ENCODE data around the gene HMGN1. TPM values are rescaled to one million over a fixed set of nuclear protein-coding genes. Genes with fewer than 3 reads are reported as not detected.

HMGN1 gene
- total RNA-seq, 1 experiment from 2014 or later: 489 TPM

- no peak for DNase-seq (ENCODE audit: low spot score)
- in situ Hi-C loops (cut with HindIII; ENCODE audit: low sequenced_read_pairs): no loop called here
Observed at GRCh38 chr21:39341249-39341923, 7.5 kb downstream of the HMGN1 start.

- in situ Hi-C loops (cut with HindIII; ENCODE audit: low sequenced_read_pairs): no loop called here
- no peak for DNase-seq (ENCODE audit: low spot score)
Observed at GRCh38 chr21:39340687-39341086, 8.2 kb downstream of the HMGN1 start.

- DNase-seq (ENCODE audit: low spot score): no peak
- in situ Hi-C loops (cut with HindIII; ENCODE audit: low sequenced_read_pairs): no loop called here
Observed at GRCh38 chr21:39339231-39339630, 9.7 kb downstream of the HMGN1 start.

- no peak for DNase-seq (ENCODE audit: low spot score)
- in situ Hi-C loops (cut with HindIII; ENCODE audit: low sequenced_read_pairs): no loop called here
Observed at GRCh38 chr21:39336457-39337008, 12.4 kb downstream of the HMGN1 start.

GRCh38 chr21:39334611-39335010 is 14.3 kb downstream of the HMGN1 start:
- DNase-seq (ENCODE audit: low spot score): no peak
- in situ Hi-C loops (cut with HindIII; ENCODE audit: low sequenced_read_pairs): no loop called here

- no peak for DNase-seq (ENCODE audit: low spot score)
- in situ Hi-C loops (cut with HindIII; ENCODE audit: low sequenced_read_pairs): no loop called here
Observed at GRCh38 chr21:39332175-39332574, 16.7 kb downstream of the HMGN1 start.

- in situ Hi-C loops (cut with HindIII; ENCODE audit: low sequenced_read_pairs): no loop called here
- no peak for DNase-seq (ENCODE audit: low spot score)
Observed at GRCh38 chr21:39330001-39330400, 18.9 kb downstream of the HMGN1 start.

GRCh38 chr21:39327727-39328126 is 21.2 kb downstream of the HMGN1 start:
- in situ Hi-C loops (cut with HindIII; ENCODE audit: low sequenced_read_pairs): no loop called here
- DNase-seq (ENCODE audit: low spot score): no peak

GRCh38 chr21:39326607-39327307 is 22.1 kb downstream of the HMGN1 start:
- in situ Hi-C loops (cut with HindIII; ENCODE audit: low sequenced_read_pairs): no loop called here
- no peak for DNase-seq (ENCODE audit: low spot score)

GRCh38 chr21:39325458-39325857 is 23.4 kb downstream of the HMGN1 start:
- in situ Hi-C loops (cut with HindIII; ENCODE audit: low sequenced_read_pairs): no loop called here
- no peak for DNase-seq (ENCODE audit: low spot score)

- no peak for DNase-seq (ENCODE audit: low spot score)
- in situ Hi-C loops (cut with HindIII; ENCODE audit: low sequenced_read_pairs): no loop called here
Observed at GRCh38 chr21:39321424-39321823, 27.5 kb downstream of the HMGN1 start.

GRCh38 chr21:39319814-39320332 is 29.0 kb downstream of the HMGN1 start:
- DNase-seq (ENCODE audit: low spot score): no peak
- in situ Hi-C loops (cut with HindIII; ENCODE audit: low sequenced_read_pairs): no loop called here

- in situ Hi-C loops (cut with HindIII; ENCODE audit: low sequenced_read_pairs): no loop called here
Observed at GRCh38 chr21:39319251-39319756, 29.6 kb downstream of the HMGN1 start.

GRCh38 chr21:39318091-39318959 is 30.6 kb downstream of the HMGN1 start:
- DNase-seq (ENCODE audit: low spot score): no peak
- in situ Hi-C loops (cut with HindIII; ENCODE audit: low sequenced_read_pairs): no loop called here

More at GRCh38 chr21:39319251-39319756, 29.6 kb downstream of the HMGN1 start:
- no peak for DNase-seq (ENCODE audit: low spot score)

GRCh38 chr21:39317134-39318090 is 31.5 kb downstream of the HMGN1 start:
- in situ Hi-C loops (cut with HindIII; ENCODE audit: low sequenced_read_pairs): no loop called here

GRCh38 chr21:39316729-39317128 is 32.2 kb downstream of the HMGN1 start:
- DNase-seq (ENCODE audit: low spot score): no peak
- in situ Hi-C loops (cut with HindIII; ENCODE audit: low sequenced_read_pairs): no loop called here

More at GRCh38 chr21:39317134-39318090, 31.5 kb downstream of the HMGN1 start:
- no peak for DNase-seq (ENCODE audit: low spot score)

GRCh38 chr21:39315603-39316445 is 33.1 kb downstream of the HMGN1 start:
- in situ Hi-C loops (cut with HindIII; ENCODE audit: low sequenced_read_pairs): no loop called here
- no peak for DNase-seq (ENCODE audit: low spot score)
